ENCODE measurements around the gene FAM24B. TPM values are rescaled to one million over a fixed set of nuclear protein-coding genes. Genes with fewer than 3 reads are reported as not detected.
"Not testable (repeated sequence)": the region's sequence is repeated elsewhere in the genome, so short reads cannot be mapped to it uniquely, and the experiment has no call there.

FAM24B gene
- total and polyA plus RNA-seq, 5 donors from 2014 or later = 5.5 to 17.2 (median 10.6) TPM

GRCh38 chr10:122866757-122867482 lies 12.5 kb downstream of the FAM24B start:
- H3K4me3 ChIP-seq (ENCODE audit: low read depth, low read length); H3K27me3 Mint-ChIP-seq; H3K36me3 ChIP-seq (ENCODE audit: control insufficient read depth, insufficient read depth, low read length); H3K27ac Mint-ChIP-seq; H3K9me3 ChIP-seq (ENCODE audit: control insufficient read depth in 2 of 2, low read length in 2 of 2); ATAC-seq (ENCODE audit: low read depth in 2 of 2); H3K27me3 ChIP-seq (ENCODE audit: control insufficient read depth, insufficient read depth, low read length); H3K27ac ChIP-seq (ENCODE audit: insufficient read depth, low read length, poor library complexity, severe bottlenecking); H3K4me1 ChIP-seq (ENCODE audit: control insufficient read depth, insufficient read depth, low read length, poor library complexity, severe bottlenecking); H3K36me3 Mint-ChIP-seq: not testable (repeated sequence)
- peaks cover 0 to 11% (median 3%) of the 10 kb centered on the region in 7 donors for H3K9me3 Mint-ChIP-seq
- H3K4me1 Mint-ChIP-seq = peaks cover 16 to 45% (median 29%) of the 10 kb centered on the region in 4 donors
- H3K4me3 Mint-ChIP-seq = peak overlapping the region in 3 of 4 donors; percentile 38 to 43 (median 39)
- peak in 1 of 3 donors; percentile 19 for DNase-seq

GRCh38 chr10:122864901-122865300 lies 14.5 kb downstream of the FAM24B start:
- ATAC-seq (ENCODE audit: low read depth in 2 of 2) (no peak), DNase-seq (no peak)
- no peaks in the 10 kb centered on the region for H3K27me3 ChIP-seq (ENCODE audit: control insufficient read depth, insufficient read depth, low read length)
- Mint-ChIP-seq H3K4me3 (no peak overlapping the region), H3K36me3 (peaks cover 4% of the 10 kb centered on the region), H3K4me1 (peaks cover 12 to 41% (median 31%) of the 10 kb centered on the region in 4 donors), H3K27me3 (no peaks in the 10 kb centered on the region), H3K27ac (no peak overlapping the region), H3K9me3 (peaks cover 0 to 8% (median 3%) of the 10 kb centered on the region in 7 donors)
- no peak overlapping the region for H3K27ac ChIP-seq (ENCODE audit: insufficient read depth, low read length, poor library complexity, severe bottlenecking)
- H3K9me3 ChIP-seq (ENCODE audit: control insufficient read depth in 2 of 2, low read length in 2 of 2) = no peaks in the 10 kb centered on the region
- H3K4me1 ChIP-seq (ENCODE audit: control insufficient read depth, insufficient read depth, low read length, poor library complexity, severe bottlenecking) = no peaks in the 10 kb centered on the region
- no peaks in the 10 kb centered on the region for H3K36me3 ChIP-seq (ENCODE audit: control insufficient read depth, insufficient read depth, low read length)
- no peak overlapping the region for H3K4me3 ChIP-seq (ENCODE audit: low read depth, low read length)

- no peak for DNase-seq
- H3K36me3 Mint-ChIP-seq = peaks cover 2% of the 10 kb centered on the region
- ATAC-seq (ENCODE audit: low read depth in 2 of 2) = no peak
- peaks cover 12 to 38% (median 28%) of the 10 kb centered on the region in 4 donors for H3K4me1 Mint-ChIP-seq
- peaks cover 3% of the 10 kb centered on the region for H3K36me3 ChIP-seq (ENCODE audit: control insufficient read depth, insufficient read depth, low read length)
- no peaks in the 10 kb centered on the region for H3K27me3 ChIP-seq (ENCODE audit: control insufficient read depth, insufficient read depth, low read length)
- H3K27ac ChIP-seq (ENCODE audit: insufficient read depth, low read length, poor library complexity, severe bottlenecking) = no peak overlapping the region
- H3K9me3 Mint-ChIP-seq = peaks cover 0 to 5% (median 3%) of the 10 kb centered on the region in 7 donors
- H3K9me3 ChIP-seq (ENCODE audit: control insufficient read depth in 2 of 2, low read length in 2 of 2) = no peaks in the 10 kb centered on the region
- no peaks in the 10 kb centered on the region for H3K27me3 Mint-ChIP-seq
- no peak overlapping the region for H3K27ac Mint-ChIP-seq
- no peaks in the 10 kb centered on the region for H3K4me1 ChIP-seq (ENCODE audit: control insufficient read depth, insufficient read depth, low read length, poor library complexity, severe bottlenecking)
- no peak overlapping the region for H3K4me3 Mint-ChIP-seq
- H3K4me3 ChIP-seq (ENCODE audit: low read depth, low read length) = no peak overlapping the region
These were observed 15.2 kb downstream of the FAM24B start for GRCh38 chr10:122864194-122864592.

- Mint-ChIP-seq H3K9me3 (peaks cover 0 to 4% (median 3%) of the 10 kb centered on the region in 7 donors), H3K27me3 (no peaks in the 10 kb centered on the region), H3K27ac (no peak overlapping the region), H3K4me3 (no peak overlapping the region), H3K4me1 (peaks cover 12 to 37% (median 29%) of the 10 kb centered on the region in 4 donors), H3K36me3 (peaks cover 7% of the 10 kb centered on the region)
- Histone ChIP-seq H3K4me1 (ENCODE audit: control insufficient read depth, insufficient read depth, low read length, poor library complexity, severe bottlenecking) (no peaks in the 10 kb centered on the region), H3K9me3 (ENCODE audit: control insufficient read depth in 2 of 2, low read length in 2 of 2) (no peaks in the 10 kb centered on the region), H3K4me3 (ENCODE audit: low read depth, low read length) (no peak overlapping the region), H3K36me3 (ENCODE audit: control insufficient read depth, insufficient read depth, low read length) (peaks cover 6% of the 10 kb centered on the region), H3K27ac (ENCODE audit: insufficient read depth, low read length, poor library complexity, severe bottlenecking) (no peak overlapping the region), H3K27me3 (ENCODE audit: control insufficient read depth, insufficient read depth, low read length) (no peaks in the 10 kb centered on the region)
- DNase-seq (no peak), ATAC-seq (ENCODE audit: low read depth in 2 of 2) (no peak)
These were observed 15.9 kb downstream of the FAM24B start for GRCh38 chr10:122863216-122864193.

- Histone ChIP-seq H3K9me3 (ENCODE audit: control insufficient read depth in 2 of 2, low read length in 2 of 2) (no peaks in the 10 kb centered on the region), H3K36me3 (ENCODE audit: control insufficient read depth, insufficient read depth, low read length) (peaks cover 11% of the 10 kb centered on the region), H3K27me3 (ENCODE audit: control insufficient read depth, insufficient read depth, low read length) (no peaks in the 10 kb centered on the region), H3K27ac (ENCODE audit: insufficient read depth, low read length, poor library complexity, severe bottlenecking) (no peak overlapping the region), H3K4me3 (ENCODE audit: low read depth, low read length) (no peak overlapping the region), H3K4me1 (ENCODE audit: control insufficient read depth, insufficient read depth, low read length, poor library complexity, severe bottlenecking) (no peaks in the 10 kb centered on the region)
- Mint-ChIP-seq H3K27ac (peak overlapping the region in 1 of 3 donors; percentile 46), H3K4me1 (peaks cover 7 to 29% (median 24%) of the 10 kb centered on the region in 4 donors), H3K36me3 (peaks cover 18% of the 10 kb centered on the region), H3K27me3 (no peaks in the 10 kb centered on the region), H3K9me3 (peaks cover 0 to 3% (median 0%) of the 10 kb centered on the region in 7 donors), H3K4me3 (no peak overlapping the region)
- ATAC-seq (ENCODE audit: low read depth in 2 of 2) (no peak), DNase-seq (no peak)
These were observed 17.6 kb downstream of the FAM24B start for GRCh38 chr10:122861711-122862161.

- H3K27ac Mint-ChIP-seq = no peak overlapping the region
- Histone ChIP-seq H3K27me3 (ENCODE audit: control insufficient read depth, insufficient read depth, low read length) (no peaks in the 10 kb centered on the region), H3K36me3 (ENCODE audit: control insufficient read depth, insufficient read depth, low read length) (peaks cover 27% of the 10 kb centered on the region), H3K9me3 (ENCODE audit: control insufficient read depth in 2 of 2, low read length in 2 of 2) (no peaks in the 10 kb centered on the region), H3K27ac (ENCODE audit: insufficient read depth, low read length, poor library complexity, severe bottlenecking) (no peak overlapping the region), H3K4me1 (ENCODE audit: control insufficient read depth, insufficient read depth, low read length, poor library complexity, severe bottlenecking) (no peaks in the 10 kb centered on the region), H3K4me3 (ENCODE audit: low read depth, low read length) (no peak overlapping the region)
- H3K4me1 Mint-ChIP-seq = peaks cover 5 to 18% (median 15%) of the 10 kb centered on the region in 4 donors
- H3K36me3 Mint-ChIP-seq = peaks cover 29% of the 10 kb centered on the region
- no peak for DNase-seq
- no peaks in the 10 kb centered on the region for H3K27me3 Mint-ChIP-seq
- H3K4me3 Mint-ChIP-seq = no peak overlapping the region
- no peak for ATAC-seq (ENCODE audit: low read depth in 2 of 2)
- H3K9me3 Mint-ChIP-seq = peaks cover 0 to 3% (median 0%) of the 10 kb centered on the region in 7 donors
These were observed 19.9 kb downstream of the FAM24B start for GRCh38 chr10:122859527-122859926.

GRCh38 chr10:122858042-122858441 lies 21.3 kb downstream of the FAM24B start:
- peaks cover 34% of the 10 kb centered on the region for H3K36me3 Mint-ChIP-seq
- not testable (repeated sequence) for DNase-seq; H3K27ac Mint-ChIP-seq; H3K9me3 ChIP-seq (ENCODE audit: control insufficient read depth in 2 of 2, low read length in 2 of 2); H3K27me3 Mint-ChIP-seq; H3K4me3 ChIP-seq (ENCODE audit: low read depth, low read length); H3K4me1 ChIP-seq (ENCODE audit: control insufficient read depth, insufficient read depth, low read length, poor library complexity, severe bottlenecking); H3K27ac ChIP-seq (ENCODE audit: insufficient read depth, low read length, poor library complexity, severe bottlenecking); H3K9me3 Mint-ChIP-seq; H3K27me3 ChIP-seq (ENCODE audit: control insufficient read depth, insufficient read depth, low read length); H3K4me3 Mint-ChIP-seq; ATAC-seq (ENCODE audit: low read depth in 2 of 2)
- peaks cover 8 to 14% (median 12%) of the 10 kb centered on the region in 4 donors for H3K4me1 Mint-ChIP-seq
- H3K36me3 ChIP-seq (ENCODE audit: control insufficient read depth, insufficient read depth, low read length) = peaks cover 40% of the 10 kb centered on the region
